Measurements from ENCODE around the gene SMIM38. TPM values are rescaled to one million over a fixed set of nuclear protein-coding genes. Genes with fewer than 3 reads are reported as not detected.

The SMIM38 gene
- total and polyA plus RNA-seq, 4 donors = 0.08 to 1.3 (median 0.43) TPM

GRCh38 chr11:69187540-69188065 is 31.9 kb downstream of the SMIM38 start:
- no peak overlapping the region for H3K27ac ChIP-seq (ENCODE audit: low read depth in 1 of 2, low read length in 1 of 2)
- H3K27me3 ChIP-seq (ENCODE audit: control insufficient read depth in 3 of 3, insufficient read depth in 3 of 3, low read length in 2 of 3) = no peaks in the 10 kb centered on the region
- no peak overlapping the region for H3K9ac ChIP-seq (ENCODE audit: insufficient read depth in 1 of 2, low read length in 2 of 2)
- H3K4me3 ChIP-seq = no peak overlapping the region
- H3K4me1 ChIP-seq (ENCODE audit: control insufficient read depth in 5 of 5, insufficient read depth in 5 of 5, low read length in 5 of 5) = peaks cover 0 to 2% (median 0%) of the 10 kb centered on the region in 5 donors
- ATAC-seq (ENCODE audit: insufficient read depth, low FRiP score) (no peak), DNase-seq (no peak)
- H3K9me3 ChIP-seq (ENCODE audit: control insufficient read depth in 4 of 4, insufficient read depth in 3 of 4, low read length in 3 of 4) = peaks cover 0 to 12% (median 5%) of the 10 kb centered on the region in 4 donors
- no peak for TF ChIP-seq CTCF (IDR thresholded peaks at IDR 0.05; ENCODE audit: control extremely low read depth, extremely low read depth)
- no peaks in the 10 kb centered on the region for H3K36me3 ChIP-seq (ENCODE audit: control insufficient read depth in 4 of 4, insufficient read depth in 4 of 4, low read length in 4 of 4)
- 89 to 94% methylated on average over 7 of the region's 7 CpGs for WGBS, 2 donors

- no peak overlapping the region for H3K4me3 ChIP-seq
- no peaks in the 10 kb centered on the region for H3K36me3 ChIP-seq (ENCODE audit: control insufficient read depth in 4 of 4, insufficient read depth in 4 of 4, low read length in 4 of 4)
- H3K27ac ChIP-seq (ENCODE audit: low read depth in 1 of 2, low read length in 1 of 2) = no peak overlapping the region
- H3K9me3 ChIP-seq (ENCODE audit: control insufficient read depth in 4 of 4, insufficient read depth in 3 of 4, low read length in 3 of 4) = peaks cover 0 to 12% (median 5%) of the 10 kb centered on the region in 4 donors
- no peaks in the 10 kb centered on the region for H3K27me3 ChIP-seq (ENCODE audit: control insufficient read depth in 3 of 3, insufficient read depth in 3 of 3, low read length in 2 of 3)
- DNase-seq (peak in 2 of 3 donors; percentile 38 to 48), ATAC-seq (ENCODE audit: insufficient read depth, low FRiP score) (no peak)
- whole genome bisulfite sequencing, 2 donors = 80 to 81% methylated on average over 3 of the region's 3 CpGs
- TF ChIP-seq CTCF (IDR thresholded peaks at IDR 0.05; ENCODE audit: control extremely low read depth, extremely low read depth) = no peak
- peaks cover 0 to 10% (median 0%) of the 10 kb centered on the region in 5 donors for H3K4me1 ChIP-seq (ENCODE audit: control insufficient read depth in 5 of 5, insufficient read depth in 5 of 5, low read length in 5 of 5)
- H3K9ac ChIP-seq (ENCODE audit: insufficient read depth in 1 of 2, low read length in 2 of 2) = no peak overlapping the region
Measured at GRCh38 chr11:69189059-69189458, 33.3 kb downstream of the SMIM38 start.

GRCh38 chr11:69190796-69191536 is 35.2 kb downstream of the SMIM38 start:
- H3K4me3 ChIP-seq = no peak overlapping the region
- H3K9ac ChIP-seq (ENCODE audit: insufficient read depth in 1 of 2, low read length in 2 of 2) = no peak overlapping the region
- no peaks in the 10 kb centered on the region for H3K27me3 ChIP-seq (ENCODE audit: control insufficient read depth in 3 of 3, insufficient read depth in 3 of 3, low read length in 2 of 3)
- 91 to 93% methylated on average over 18 of the region's 18 CpGs for WGBS, 2 donors
- no peak for DNase-seq
- peaks cover 0 to 12% (median 5%) of the 10 kb centered on the region in 4 donors for H3K9me3 ChIP-seq (ENCODE audit: control insufficient read depth in 4 of 4, insufficient read depth in 3 of 4, low read length in 3 of 4)
- H3K27ac ChIP-seq (ENCODE audit: low read depth in 1 of 2, low read length in 1 of 2) = no peak overlapping the region
- H3K36me3 ChIP-seq (ENCODE audit: control insufficient read depth in 4 of 4, insufficient read depth in 4 of 4, low read length in 4 of 4) = no peaks in the 10 kb centered on the region
- peaks cover 0 to 10% (median 0%) of the 10 kb centered on the region in 5 donors for H3K4me1 ChIP-seq (ENCODE audit: control insufficient read depth in 5 of 5, insufficient read depth in 5 of 5, low read length in 5 of 5)
- ATAC-seq (ENCODE audit: insufficient read depth, low FRiP score) = no peak
- no peak for TF ChIP-seq CTCF (IDR thresholded peaks at IDR 0.05; ENCODE audit: control extremely low read depth, extremely low read depth)
